Thyroid gland (tissue), 4 donors: ENCODE measurements around the gene TMSB4X.

Experiments used
- POLR2A ChIP-seq, 2 donors: fragments of 450-650 bp; IDR thresholded peaks; one replicate each; pipeline ENCODE4 v1.6.1; 2017; ENCODE audit warnings: antibody characterized with exemption in 2 of 2, mild to moderate bottlenecking in 2 of 2, moderate library complexity in 1 of 2
- TF ChIP-seq, protein P1 (sequence below), 6 experiments: fragments of 200-600 bp in 3 of 6; fragments of 450-650 bp in 3 of 6; sonication (generic) in 3 of 6; IDR thresholded peaks; one replicate each; pipeline ENCODE4 v1.5.1; 2016 to 2019; ENCODE audit warnings: antibody characterized with exemption in 6 of 6, mild to moderate bottlenecking in 2 of 6, inconsistent platforms in 1 of 6, moderate library complexity in 1 of 6

- TF ChIP-seq, protein P1, sequence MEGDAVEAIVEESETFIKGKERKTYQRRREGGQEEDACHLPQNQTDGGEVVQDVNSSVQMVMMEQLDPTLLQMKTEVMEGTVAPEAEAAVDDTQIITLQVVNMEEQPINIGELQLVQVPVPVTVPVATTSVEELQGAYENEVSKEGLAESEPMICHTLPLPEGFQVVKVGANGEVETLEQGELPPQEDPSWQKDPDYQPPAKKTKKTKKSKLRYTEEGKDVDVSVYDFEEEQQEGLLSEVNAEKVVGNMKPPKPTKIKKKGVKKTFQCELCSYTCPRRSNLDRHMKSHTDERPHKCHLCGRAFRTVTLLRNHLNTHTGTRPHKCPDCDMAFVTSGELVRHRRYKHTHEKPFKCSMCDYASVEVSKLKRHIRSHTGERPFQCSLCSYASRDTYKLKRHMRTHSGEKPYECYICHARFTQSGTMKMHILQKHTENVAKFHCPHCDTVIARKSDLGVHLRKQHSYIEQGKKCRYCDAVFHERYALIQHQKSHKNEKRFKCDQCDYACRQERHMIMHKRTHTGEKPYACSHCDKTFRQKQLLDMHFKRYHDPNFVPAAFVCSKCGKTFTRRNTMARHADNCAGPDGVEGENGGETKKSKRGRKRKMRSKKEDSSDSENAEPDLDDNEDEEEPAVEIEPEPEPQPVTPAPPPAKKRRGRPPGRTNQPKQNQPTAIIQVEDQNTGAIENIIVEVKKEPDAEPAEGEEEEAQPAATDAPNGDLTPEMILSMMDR (IDR thresholded peaks at IDR 0.05), result no peak
- no peak for TF ChIP-seq POLR2A (IDR thresholded peaks at IDR 0.05)
Observed at GRCh38 chrX:12975670-12975965, 708 bp downstream of the TMSB4X start.
